Tibial nerve (tissue), 4 donors: ENCODE measurements around the gene NISCH. TPM values are rescaled to one million over a fixed set of nuclear protein-coding genes. Genes with fewer than 3 reads are reported as not detected.

Experiments used
- DNase-seq, 2 donors: peaks; one replicate each; pipeline ENCODE4 v3.0.0-alpha.2; 2019; ENCODE audit warnings: low spot score in 2 of 2
- H3K27ac ChIP-seq, 4 donors: fragments of 200-600 bp; sonication (generic) in 3 of 4; one replicate each; pipeline ENCODE4 v1.5.1; 2017 to 2019; ENCODE audit warnings: mild to moderate bottlenecking in 1 of 4
- H3K27me3 ChIP-seq, 2 donors: fragments of 200-600 bp; sonication (generic) in 1 of 2; one replicate each; pipeline versions ENCODE4 v1.5.1 to v1.6.0; 2017 to 2019
- H3K36me3 ChIP-seq, 3 donors: fragments of 200-600 bp; sonication (generic); one replicate each; pipeline ENCODE4 v1.5.1; 2018 to 2019
- H3K4me1 ChIP-seq, 4 donors: fragments of 200-600 bp; sonication (generic) in 3 of 4; one replicate each; pipeline ENCODE4 v1.5.1; 2017 to 2019
- H3K4me3 ChIP-seq, 4 donors: fragments of 200-600 bp; sonication (generic) in 3 of 4; one replicate each; pipeline ENCODE4 v1.5.1; 2017 to 2019; ENCODE audit warnings: mild to moderate bottlenecking in 1 of 4, moderate library complexity in 1 of 4
- H3K9me3 ChIP-seq, 4 donors: fragments of 200-600 bp; sonication (generic) in 3 of 4; one replicate each; pipeline ENCODE4 v1.5.1; 2017 to 2019
- CTCF ChIP-seq, 5 experiments: fragments of 200-600 bp in 3 of 5; fragments of 450-650 bp in 2 of 5; sonication (generic) in 3 of 5; IDR thresholded peaks; one replicate each; pipeline ENCODE4 v1.5.1; 2016 to 2019; ENCODE audit warnings: antibody characterized with exemption in 5 of 5, mild to moderate bottlenecking in 3 of 5, moderate library complexity in 2 of 5
- EP300 ChIP-seq, 2 donors: sonication (generic); formaldehyde crosslinking; IDR thresholded peaks; one replicate each; pipeline ENCODE4 v1.6.1; 2017; ENCODE audit warnings: antibody characterized with exemption in 2 of 2, mild to moderate bottlenecking in 1 of 2
- POLR2A ChIP-seq, 2 donors: fragments of 450-650 bp; IDR thresholded peaks; one replicate each; pipeline ENCODE4 v1.6.1; 2017; ENCODE audit warnings: antibody characterized with exemption in 2 of 2, mild to moderate bottlenecking in 2 of 2, moderate library complexity in 2 of 2
- WGBS, 2 donors: methylation state at CpG; one replicate each; pipeline ENCODE4 v1.1.5; 2018; 5-methylcytosine and 5-hydroxymethylcytosine counted together
- total RNA-seq, 4 donors: library from RNA; depleted of rRNA; stranded (reverse); fragments of >200 nt; gene quantifications; one replicate each; pipeline ENCODE4 v1.1.0, GENCODE V29; 2016

NISCH gene
- total RNA-seq, 4 donors from 2014 or later = 192 to 305 (median 232) TPM

- peak overlapping the region; percentile 56 to 86 (median 72) for H3K27ac ChIP-seq
- no peak for TF ChIP-seq POLR2A (IDR thresholded peaks at IDR 0.05)
- peak; percentile 26 to 66 for TF ChIP-seq EP300 (IDR thresholded peaks at IDR 0.05)
- no peaks in the 10 kb centered on the region for H3K27me3 ChIP-seq
- H3K4me1 ChIP-seq = peaks cover 0 to 79% (median 31%) of the 10 kb centered on the region in 4 donors
- H3K4me3 ChIP-seq = no peak overlapping the region
- no peak for DNase-seq
- H3K36me3 ChIP-seq = peaks cover 2 to 85% (median 25%) of the 10 kb centered on the region in 3 donors
- WGBS, 2 donors = 36 to 39% methylated on average over 13 of the region's 13 CpGs
- H3K9me3 ChIP-seq = no peaks in the 10 kb centered on the region
Observed at GRCh38 chr3:52483577-52484381, 28.4 kb downstream of the NISCH start.

- TF ChIP-seq CTCF (IDR thresholded peaks at IDR 0.05) (no peak), POLR2A (IDR thresholded peaks at IDR 0.05) (no peak), EP300 (IDR thresholded peaks at IDR 0.05) (peak in 1 of 2 donors; percentile 47)
- H3K36me3 ChIP-seq = peaks cover 9 to 85% (median 27%) of the 10 kb centered on the region in 3 donors
- H3K4me1 ChIP-seq = peaks cover 0 to 75% (median 31%) of the 10 kb centered on the region in 4 donors
- H3K4me3 ChIP-seq = no peak overlapping the region
- no peak for DNase-seq
- H3K9me3 ChIP-seq = no peaks in the 10 kb centered on the region
- peak overlapping the region; percentile 24 to 86 (median 70) for H3K27ac ChIP-seq
- WGBS, 2 donors = 58 to 67% methylated on average over 9 to 10 of the region's 10 CpGs
- no peaks in the 10 kb centered on the region for H3K27me3 ChIP-seq
Observed at GRCh38 chr3:52484680-52485461, 29.5 kb downstream of the NISCH start.

- H3K9me3 ChIP-seq = no peaks in the 10 kb centered on the region
- TF ChIP-seq POLR2A (IDR thresholded peaks at IDR 0.05) (no peak), EP300 (IDR thresholded peaks at IDR 0.05) (no peak), CTCF (IDR thresholded peaks at IDR 0.05) (no peak)
- H3K4me1 ChIP-seq = peaks cover 0 to 75% (median 29%) of the 10 kb centered on the region in 4 donors
- no peak for DNase-seq
- peak overlapping the region in 2 of 4 donors; percentile 83 to 86 for H3K27ac ChIP-seq
- H3K36me3 ChIP-seq = peaks cover 9 to 85% (median 44%) of the 10 kb centered on the region in 3 donors
- H3K27me3 ChIP-seq = no peaks in the 10 kb centered on the region
- H3K4me3 ChIP-seq = no peak overlapping the region
- 89 to 92% methylated on average over 29 to 31 of the region's 31 CpGs for WGBS, 2 donors
Observed at GRCh38 chr3:52487050-52487787, 31.8 kb downstream of the NISCH start.

- no peaks in the 10 kb centered on the region for H3K27me3 ChIP-seq
- no peak overlapping the region for H3K4me3 ChIP-seq
- H3K27ac ChIP-seq = peak overlapping the region in 1 of 4 donors; percentile 65
- H3K9me3 ChIP-seq = no peaks in the 10 kb centered on the region
- TF ChIP-seq CTCF (IDR thresholded peaks at IDR 0.05) = no peak
- no peak for TF ChIP-seq POLR2A (IDR thresholded peaks at IDR 0.05)
- TF ChIP-seq EP300 (IDR thresholded peaks at IDR 0.05) = no peak
- H3K36me3 ChIP-seq = peaks cover 9 to 85% (median 44%) of the 10 kb centered on the region in 3 donors
- H3K4me1 ChIP-seq = peaks cover 0 to 75% (median 31%) of the 10 kb centered on the region in 4 donors
- WGBS, 2 donors = 95 to 97% methylated on average over 52 to 59 of the region's 59 CpGs
- DNase-seq = no peak
Observed at GRCh38 chr3:52487788-52488691, 32.6 kb downstream of the NISCH start.
